ENCODE data around the gene CGB2.
"Not testable (repeated sequence)": the region's sequence is repeated elsewhere in the genome, so short reads cannot be mapped to it uniquely, and the experiment has no call there.

CGB2 gene

GRCh38 chr19:49011194-49011593 is 20.5 kb upstream of the CGB2 start:
- no peak for DNase-seq

GRCh38 chr19:49014123-49014869 is 17.4 kb upstream of the CGB2 start:
- DNase-seq: peak in 1 of 2 experiments; percentile 30

GRCh38 chr19:49014870-49015255 is 16.8 kb upstream of the CGB2 start:
- DNase-seq: no peak

- no peak for DNase-seq
These were observed 15.4 kb upstream of the CGB2 start for GRCh38 chr19:49016067-49016839.

GRCh38 chr19:49017041-49017665 is 14.5 kb upstream of the CGB2 start, which contains the start of gene LHB:
LHB (minus strand) TSS chr19:49017091; CDS start chr19:49017081, 10 bp downstream.
- DNase-seq: no peak

GRCh38 chr19:49017666-49018351 is 13.9 kb upstream of the CGB2 start:
- peak; percentile 33 to 74 for DNase-seq

GRCh38 chr19:49018388-49019241 is 13.1 kb upstream of the CGB2 start:
- not testable (repeated sequence) for DNase-seq

- peak; percentile 67 to 77 for DNase-seq
These were observed 12.3 kb upstream of the CGB2 start for GRCh38 chr19:49019242-49019932.

GRCh38 chr19:49020342-49020741 is 11.3 kb upstream of the CGB2 start:
- peak in 1 of 2 experiments; percentile 9 for DNase-seq

GRCh38 chr19:49020931-49021895 is 10.5 kb upstream of the CGB2 start:
- no peak for DNase-seq

- no peak for DNase-seq
These were observed 9.6 kb upstream of the CGB2 start for GRCh38 chr19:49022116-49022515.

- DNase-seq: not testable (repeated sequence)
These were observed 7.5 kb upstream of the CGB2 start, which contains the start of gene CGB3 for GRCh38 chr19:49024233-49024632. CGB3 (minus strand) TSS chr19:49024333; CDS start chr19:49023971, 362 bp downstream.

- not testable (repeated sequence) for DNase-seq
These were observed 6.6 kb upstream of the CGB2 start for GRCh38 chr19:49025088-49025487.

- not testable (repeated sequence) for DNase-seq
These were observed 6.1 kb upstream of the CGB2 start for GRCh38 chr19:49025599-49025998.

GRCh38 chr19:49028686-49029085 is 3.0 kb upstream of the CGB2 start:
- not testable (repeated sequence) for DNase-seq

GRCh38 chr19:49029749-49030148 is 1.9 kb upstream of the CGB2 start:
- not testable (repeated sequence) for DNase-seq

- not testable (repeated sequence) for DNase-seq
These were observed 1.4 kb upstream of the CGB2 start for GRCh38 chr19:49030323-49030722.

- DNase-seq: peak; percentile 84 to 94
These were observed 5.1 kb downstream of the CGB2 start, which contains the start of gene CGB1 for GRCh38 chr19:49036815-49037214. CGB1 (minus strand) TSS chr19:49036895; CDS start chr19:49036711, 184 bp downstream.

- not testable (repeated sequence) for DNase-seq
These were observed 6.4 kb downstream of the CGB2 start for GRCh38 chr19:49038111-49038510.

Data from SHP77 (cell line).